ENCODE measurements around the gene SIRT6. TPM values are rescaled to one million over a fixed set of nuclear protein-coding genes. Genes with fewer than 3 reads are reported as not detected.

The SIRT6 gene
- total RNA-seq, 1 donor: 16.3 TPM

DNA sequence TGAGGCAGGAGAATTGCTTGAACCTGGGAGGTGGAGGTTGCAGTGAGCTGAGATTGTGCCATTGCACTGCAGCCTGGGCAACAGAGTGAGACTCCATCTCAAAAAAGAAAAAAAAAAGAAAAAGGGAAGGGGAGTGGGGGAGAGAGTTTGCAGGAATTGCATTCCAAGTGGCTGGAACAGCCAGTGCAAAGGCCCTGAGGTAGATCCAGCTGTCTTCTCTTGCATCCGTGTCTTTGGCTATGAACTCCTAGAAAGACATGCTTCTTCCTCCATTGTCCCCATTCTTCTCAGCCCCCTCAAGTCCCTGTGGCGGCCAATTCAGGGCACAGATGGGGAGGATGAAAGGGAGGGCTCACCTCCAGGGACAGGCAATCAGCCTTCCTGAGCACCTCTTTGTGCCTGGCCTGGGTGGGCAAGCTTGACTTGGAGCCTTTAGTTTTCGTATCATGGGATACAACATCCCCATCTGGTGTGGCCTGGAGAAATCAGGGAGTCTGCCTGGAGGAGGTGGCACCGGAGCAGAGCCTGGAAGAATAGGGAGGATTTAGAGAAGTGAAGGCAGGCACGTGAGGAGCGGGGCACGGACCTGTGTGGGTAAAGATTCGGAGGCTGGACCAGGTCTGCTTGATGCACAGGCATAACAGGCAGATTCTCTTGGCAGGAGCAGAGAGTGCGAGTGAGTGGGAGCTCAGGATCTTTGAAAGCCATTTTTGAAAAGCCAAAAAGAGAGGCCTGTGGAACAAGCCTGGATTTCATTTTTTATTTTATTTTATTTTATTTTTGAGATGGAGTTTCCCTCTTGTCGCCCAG is 5.2 kb upstream of the SIRT6 start:
- TF ChIP-seq, protein P1, sequence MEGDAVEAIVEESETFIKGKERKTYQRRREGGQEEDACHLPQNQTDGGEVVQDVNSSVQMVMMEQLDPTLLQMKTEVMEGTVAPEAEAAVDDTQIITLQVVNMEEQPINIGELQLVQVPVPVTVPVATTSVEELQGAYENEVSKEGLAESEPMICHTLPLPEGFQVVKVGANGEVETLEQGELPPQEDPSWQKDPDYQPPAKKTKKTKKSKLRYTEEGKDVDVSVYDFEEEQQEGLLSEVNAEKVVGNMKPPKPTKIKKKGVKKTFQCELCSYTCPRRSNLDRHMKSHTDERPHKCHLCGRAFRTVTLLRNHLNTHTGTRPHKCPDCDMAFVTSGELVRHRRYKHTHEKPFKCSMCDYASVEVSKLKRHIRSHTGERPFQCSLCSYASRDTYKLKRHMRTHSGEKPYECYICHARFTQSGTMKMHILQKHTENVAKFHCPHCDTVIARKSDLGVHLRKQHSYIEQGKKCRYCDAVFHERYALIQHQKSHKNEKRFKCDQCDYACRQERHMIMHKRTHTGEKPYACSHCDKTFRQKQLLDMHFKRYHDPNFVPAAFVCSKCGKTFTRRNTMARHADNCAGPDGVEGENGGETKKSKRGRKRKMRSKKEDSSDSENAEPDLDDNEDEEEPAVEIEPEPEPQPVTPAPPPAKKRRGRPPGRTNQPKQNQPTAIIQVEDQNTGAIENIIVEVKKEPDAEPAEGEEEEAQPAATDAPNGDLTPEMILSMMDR (IDR thresholded peaks at IDR 0.05; ENCODE audit: extremely low read depth, low read depth, low read length): no peak
- H3K27ac ChIP-seq (ENCODE audit: low read depth, low read length): no peak overlapping the region

DNA sequence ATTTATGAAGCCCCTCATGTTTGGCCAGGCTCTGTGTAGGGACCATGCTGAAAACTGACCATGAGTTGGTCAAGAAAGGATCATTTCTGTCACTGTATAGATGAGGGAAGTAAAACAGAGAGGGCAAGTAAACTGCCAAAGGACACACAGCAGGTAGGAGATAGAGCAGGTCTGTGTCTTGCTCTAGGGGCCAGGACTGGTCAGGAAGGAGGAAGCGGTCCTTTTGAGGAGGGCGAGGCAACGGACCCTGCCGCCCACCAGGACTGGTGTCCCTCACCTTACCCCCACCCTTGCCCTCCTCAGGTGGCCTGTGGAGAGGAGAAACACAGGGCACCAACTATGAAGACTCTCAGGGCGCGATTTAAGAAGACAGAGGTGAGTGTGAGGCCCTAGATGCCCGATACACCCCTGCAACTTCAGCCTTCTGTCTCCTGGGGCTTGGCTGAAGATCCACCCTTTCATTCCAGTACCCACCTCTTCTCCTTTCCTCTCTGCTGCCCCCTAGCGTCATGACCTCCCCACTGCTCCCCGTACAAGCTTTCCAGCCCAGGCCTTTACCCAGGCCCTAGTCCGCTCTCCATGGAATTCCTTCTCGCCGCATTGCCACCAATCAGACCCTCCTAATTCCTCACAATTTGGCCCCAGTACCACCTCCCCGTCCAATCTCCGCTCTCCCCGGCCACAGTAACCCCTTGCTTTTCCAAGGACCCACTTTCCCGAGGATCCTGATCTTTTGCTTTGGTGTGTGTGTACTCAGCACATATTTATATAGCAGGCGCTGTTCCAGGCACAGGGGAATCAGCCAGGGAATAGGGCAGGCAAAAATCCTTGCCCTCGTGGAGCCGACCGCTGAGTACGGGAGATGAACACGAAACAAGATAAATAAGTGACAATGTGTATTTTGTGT is 4.0 kb upstream of the SIRT6 start:
- Histone ChIP-seq H3K27me3 (ENCODE audit: insufficient read depth, low read length) (no peaks in the 10 kb centered on the region), H3K79me2 (ENCODE audit: insufficient read depth, low read length) (peaks cover 8% of the 10 kb centered on the region), H3K9me3 (ENCODE audit: low read depth, low read length) (no peaks in the 10 kb centered on the region), H4K20me1 (ENCODE audit: insufficient read depth, low read length) (no peaks in the 10 kb centered on the region), H3K4me2 (ENCODE audit: insufficient read depth, low read length) (no peak overlapping the region), H3K36me3 (ENCODE audit: insufficient read depth, low read length) (no peaks in the 10 kb centered on the region), H3K27ac (ENCODE audit: low read depth, low read length) (no peak overlapping the region), H3K4me3 (ENCODE audit: insufficient read depth, low read length) (no peak overlapping the region), H2AFZ (ENCODE audit: low read length) (no peak overlapping the region), H3K4me1 (ENCODE audit: insufficient read depth, low read length) (peaks cover 7% of the 10 kb centered on the region)
- DNase-seq (ENCODE audit: insufficient read length, low spot score, missing footprints): peak; percentile 95
- TF ChIP-seq, protein P1 (IDR thresholded peaks at IDR 0.05; ENCODE audit: extremely low read depth, low read depth, low read length): peak; percentile 91

More for the DNA sequence above, 5.2 kb upstream of the SIRT6 start:
- Histone ChIP-seq H4K20me1 (ENCODE audit: insufficient read depth, low read length) (no peaks in the 10 kb centered on the region), H3K4me1 (ENCODE audit: insufficient read depth, low read length) (peaks cover 6% of the 10 kb centered on the region), H3K4me3 (ENCODE audit: insufficient read depth, low read length) (no peak overlapping the region), H3K9me3 (ENCODE audit: low read depth, low read length) (no peaks in the 10 kb centered on the region), H3K27me3 (ENCODE audit: insufficient read depth, low read length) (no peaks in the 10 kb centered on the region), H2AFZ (ENCODE audit: low read length) (no peak overlapping the region), H3K79me2 (ENCODE audit: insufficient read depth, low read length) (no peaks in the 10 kb centered on the region), H3K4me2 (ENCODE audit: insufficient read depth, low read length) (no peak overlapping the region), H3K36me3 (ENCODE audit: insufficient read depth, low read length) (no peaks in the 10 kb centered on the region)
- peak; percentile 15 for DNase-seq (ENCODE audit: insufficient read length, low spot score, missing footprints)

DNA sequence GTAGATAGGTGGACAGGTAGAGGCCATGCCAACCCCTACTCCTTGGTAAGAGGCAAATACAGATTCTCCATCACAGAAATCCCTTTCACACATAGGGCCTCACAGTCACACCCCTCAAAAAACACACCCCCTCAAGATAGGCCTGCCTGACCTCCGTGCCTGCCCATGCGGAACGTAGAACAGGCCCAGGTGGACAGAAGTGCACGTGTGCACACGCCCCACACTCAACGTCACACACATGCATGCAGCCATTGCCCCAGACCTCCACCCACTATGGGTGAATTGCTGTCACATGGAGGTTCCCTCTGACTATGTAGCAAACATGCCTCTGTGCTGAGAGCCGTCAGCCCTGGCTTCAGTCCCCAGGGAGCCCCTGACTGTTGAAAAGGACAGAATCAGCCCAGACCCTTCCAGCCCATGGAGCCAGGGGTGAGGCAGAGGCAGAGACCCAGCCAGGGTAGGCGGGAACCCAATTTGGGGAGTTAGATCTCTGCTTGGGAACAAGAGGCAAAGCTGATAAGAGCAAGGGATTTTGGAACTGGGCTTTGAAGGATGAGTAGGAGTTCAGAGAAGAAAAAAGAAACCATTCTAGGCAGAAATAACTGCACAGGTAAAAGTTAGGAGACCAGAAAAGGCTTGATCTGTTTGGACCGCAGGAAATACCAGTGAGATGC is 3.2 kb upstream of the SIRT6 start:
- H3K4me3 ChIP-seq (ENCODE audit: insufficient read depth, low read length): no peak overlapping the region
- no peak overlapping the region for H2AFZ ChIP-seq (ENCODE audit: low read length)
- H3K9me3 ChIP-seq (ENCODE audit: low read depth, low read length): no peaks in the 10 kb centered on the region
- peaks cover 11% of the 10 kb centered on the region for H3K4me1 ChIP-seq (ENCODE audit: insufficient read depth, low read length)
- peak; percentile 56 for DNase-seq (ENCODE audit: insufficient read length, low spot score, missing footprints)
- no peak overlapping the region for H3K27ac ChIP-seq (ENCODE audit: low read depth, low read length)
- TF ChIP-seq, protein P1 (IDR thresholded peaks at IDR 0.05; ENCODE audit: extremely low read depth, low read depth, low read length): no peak
- H4K20me1 ChIP-seq (ENCODE audit: insufficient read depth, low read length): peaks cover 4% of the 10 kb centered on the region
- no peaks in the 10 kb centered on the region for H3K27me3 ChIP-seq (ENCODE audit: insufficient read depth, low read length)
- peaks cover 1% of the 10 kb centered on the region for H3K36me3 ChIP-seq (ENCODE audit: insufficient read depth, low read length)
- peaks cover 16% of the 10 kb centered on the region for H3K79me2 ChIP-seq (ENCODE audit: insufficient read depth, low read length)
- H3K4me2 ChIP-seq (ENCODE audit: insufficient read depth, low read length): no peak overlapping the region

All from osteoblast (primary cell).